B cell (primary cell): ENCODE data around the gene PLEKHG4B. TPM values are rescaled to one million over a fixed set of nuclear protein-coding genes. Genes with fewer than 3 reads are reported as not detected.

Experiments used
- ATAC-seq: fragments of 200-7000 bp; cut with Tn5 transposase; one replicate; pipeline ENCODE4 v1.10.0; 2021; ENCODE audit warnings: low read depth, mild to moderate bottlenecking, moderate number of reproducible peaks, moderate library complexity
- CTCF ChIA-PET: fragments of 350-600 bp; sonication (Branson Sonifier 250); formaldehyde crosslinking; loops from one replicate; lab custom pipeline; 2021; ENCODE audit warnings: antibody characterized with exemption, inconsistent platforms; lab: Charles Lee
- POLR2A ChIA-PET: fragments of 350-600 bp; sonication (Branson Sonifier 250); formaldehyde crosslinking; loops from one replicate; lab custom pipeline; 2021; ENCODE audit warnings: antibody characterized with exemption; lab: Charles Lee
- DNase-seq: peaks from one replicate; pipeline ENCODE4 v3.0.0; 2013
- H2AFZ ChIP-seq: 2 replicates; pipeline ENCODE4 v1.6.1; 2012; ENCODE audit warnings: mild to moderate bottlenecking, low read depth, low read length; ENCODE audit not compliant: insufficient read depth, poor library complexity, severe bottlenecking
- H3K27ac ChIP-seq, 2 donors: 1 replicate in 1 of 2; 2 replicates in 1 of 2; pipeline ENCODE4 v1.5.1; 2012 to 2013; ENCODE audit warnings: low read length in 2 of 2, mild to moderate bottlenecking in 2 of 2, moderate library complexity in 1 of 2
- H3K27me3 ChIP-seq, 4 experiments: fragments of 200-600 bp in 1 of 4; sonication (generic) in 1 of 4; replicated peaks in 1 of 4; 1 replicate in 2 of 4; 2 replicates in 2 of 4; pipeline versions ENCODE4 v1.6.1 to v1.7.0; 2013 to 2016; ENCODE audit warnings: low read length in 3 of 4, mild to moderate bottlenecking in 2 of 4, mixed read lengths in 1 of 4, moderate library complexity in 1 of 4; ENCODE audit not compliant: insufficient read depth in 4 of 4, control insufficient read depth in 3 of 4; ENCODE audit errors: control extremely low read depth in 1 of 4
- H3K36me3 ChIP-seq, 2 experiments: replicated peaks in 1 of 2; 1 replicate in 1 of 2; 2 replicates in 1 of 2; pipeline versions ENCODE4 v1.6.1 to v1.7.1; 2013; ENCODE audit warnings: low read length in 1 of 2; ENCODE audit not compliant: insufficient read depth in 2 of 2, control insufficient read depth in 1 of 2; ENCODE audit errors: control extremely low read depth in 1 of 2, extremely low read depth in 1 of 2
- H3K4me1 ChIP-seq, 2 donors: fragments of 200-600 bp in 1 of 2; sonication (generic) in 1 of 2; 1 replicate in 1 of 2; 2 replicates in 1 of 2; pipeline versions ENCODE4 v1.5.1 to v1.6.1; 2013 to 2017; ENCODE audit warnings: low read length in 2 of 2; ENCODE audit not compliant: control insufficient read depth in 2 of 2, insufficient read depth in 2 of 2
- H3K4me2 ChIP-seq: replicated peaks from 2 replicates; pipeline ENCODE3; 2012; ENCODE audit warnings: mild to moderate bottlenecking, low read depth, low read length; ENCODE audit not compliant: poor library complexity, severe bottlenecking
- H3K4me3 ChIP-seq, 5 experiments: fragments of 200-600 bp in 1 of 5; sonication (generic) in 1 of 5; 1 replicate in 3 of 5; 2 replicates in 2 of 5; pipeline versions ENCODE4 v1.5.1 to v1.7.0; 2011 to 2016; ENCODE audit warnings: low read length in 4 of 5, mild to moderate bottlenecking in 4 of 5, low read depth in 2 of 5, control low read depth in 1 of 5, moderate library complexity in 1 of 5; ENCODE audit not compliant: insufficient read depth in 1 of 5; ENCODE audit errors: control extremely low read depth in 1 of 5, extremely low read depth in 1 of 5
- H3K79me2 ChIP-seq: fragments of 200-600 bp; sonication (generic); one replicate; pipeline ENCODE4 v1.6.0; 2016; ENCODE audit warnings: low read length; ENCODE audit not compliant: control insufficient read depth, insufficient read depth
- H3K9ac ChIP-seq: fragments of 200-600 bp; sonication (generic); 2 replicates; pipeline ENCODE4 v1.6.1; 2017; ENCODE audit warnings: mild to moderate bottlenecking, low read length, moderate library complexity
- H3K9me3 ChIP-seq, 3 donors: one replicate each; pipeline versions ENCODE4 v1.6.1 to v1.7.1; 2013; ENCODE audit warnings: low read length in 2 of 3; ENCODE audit not compliant: control insufficient read depth in 2 of 3, insufficient read depth in 1 of 3; ENCODE audit errors: control extremely low read depth in 1 of 3
- H4K20me1 ChIP-seq: 2 replicates; pipeline ENCODE4 v1.6.0; 2012; ENCODE audit warnings: mild to moderate bottlenecking, low read length; ENCODE audit not compliant: insufficient read depth, control insufficient read depth, poor library complexity, severe bottlenecking
- H3K27ac Mint-ChIP-seq: one replicate; pipeline ENCODE4 v1.8.0; 2021; ENCODE audit warnings: mixed read lengths
- H3K27me3 Mint-ChIP-seq: one replicate; pipeline ENCODE4 v1.8.0; 2021; ENCODE audit warnings: mixed read lengths
- H3K4me1 Mint-ChIP-seq: one replicate; pipeline ENCODE4 v1.8.0; 2021; ENCODE audit warnings: mixed read lengths
- H3K4me3 Mint-ChIP-seq: one replicate; pipeline ENCODE4 v1.8.0; 2021; ENCODE audit warnings: mixed read lengths
- H3K9me3 Mint-ChIP-seq: one replicate; pipeline ENCODE4 v1.8.0; 2022; ENCODE audit warnings: mixed read lengths; ENCODE audit not compliant: insufficient read depth
- CTCF ChIP-seq: fragments of 200-600 bp; IDR thresholded peaks from one replicate; pipeline ENCODE4 v1.8.0; 2022; ENCODE audit warnings: antibody characterized with exemption, mild to moderate bottlenecking
- EZH2 ChIP-seq: IDR thresholded peaks from 2 replicates; pipeline ENCODE4 v1.6.1; 2012; ENCODE audit warnings: borderline replicate concordance, low read depth, mild to moderate bottlenecking, moderate library complexity, low read length; ENCODE audit not compliant: insufficient read depth, poor library complexity, severe bottlenecking
- WGBS: methylation state at CpG from one replicate; pipeline ENCODE4 v1.1.5; 2013; ENCODE audit warnings: missing lambda C conversion rate; ENCODE audit not compliant: insufficient coverage; 5-methylcytosine and 5-hydroxymethylcytosine counted together
- intact Hi-C: fragments of 100-400 bp; cut with micrococcal nuclease; formaldehyde crosslinking; loops from one replicate; pipeline ENCODE4 v1.10.0; 2022
- polyA plus RNA-seq: library from polyadenylated mRNA; depleted of rRNA; stranded (reverse); fragments of >200 nt; gene quantifications from 2 replicates; pipeline ENCODE4 v1.2.3, GENCODE V29; 2012
- total RNA-seq, 2 donors: library from RNA; stranded (reverse); fragments of 120-200 nt in 1 of 2; gene quantifications; 1 replicate in 1 of 2; 2 replicates in 1 of 2; pipeline versions ENCODE4 v1.2.3 to v1.2.4, GENCODE V29; 2013 to 2022

Gene PLEKHG4B
- total and polyA plus RNA-seq, 2 donors (not counting 1 experiment from before 2014, with no cell fraction given): not detected

GRCh38 chr5:53381-54174 lies 38.4 kb upstream of the PLEKHG4B start:
- peak overlapping the region in 3 of 5 experiments; percentile 40 to 44 (median 43) for H3K4me3 ChIP-seq
- peak overlapping the region; percentile 32 for H3K9ac ChIP-seq
- H3K79me2 ChIP-seq: no peaks in the 10 kb centered on the region
- H2AFZ ChIP-seq: peak overlapping the region; percentile 60
- Mint-ChIP-seq H3K4me3 (peak overlapping the region; percentile 32), H3K4me1 (peaks cover 2% of the 10 kb centered on the region), H3K27ac (no peak overlapping the region), H3K9me3 (no peaks in the 10 kb centered on the region), H3K27me3 (peaks cover 33% of the 10 kb centered on the region)
- H3K27me3 ChIP-seq: peaks cover 0 to 39% (median 12%) of the 10 kb centered on the region in 4 experiments
- no peak for DNase-seq
- H3K27ac ChIP-seq: no peak overlapping the region
- H3K4me2 ChIP-seq: peak overlapping the region; percentile 74
- POLR2A ChIA-PET: no interaction called here
- H3K4me1 ChIP-seq: peaks cover 4% of the 10 kb centered on the region in 2 donors
- CTCF ChIA-PET: no interaction called here
- H4K20me1 ChIP-seq: no peaks in the 10 kb centered on the region
- peaks cover 0 to 42% (median 0%) of the 10 kb centered on the region in 3 donors for H3K9me3 ChIP-seq
- ATAC-seq: peak; percentile 14
- 4% methylated on average over 60 of the region's 84 CpGs for WGBS
- no peaks in the 10 kb centered on the region for H3K36me3 ChIP-seq
- TF ChIP-seq EZH2 (no peak), CTCF (no peak)
- intact Hi-C loops: no loop called here

- H3K27ac ChIP-seq: no peak overlapping the region
- Mint-ChIP-seq H3K27me3 (peaks cover 33% of the 10 kb centered on the region), H3K9me3 (no peaks in the 10 kb centered on the region), H3K27ac (no peak overlapping the region), H3K4me3 (peak overlapping the region; percentile 64), H3K4me1 (peaks cover 2% of the 10 kb centered on the region)
- H3K36me3 ChIP-seq: no peaks in the 10 kb centered on the region
- H3K4me2 ChIP-seq: peak overlapping the region; percentile 74
- peaks cover 4% of the 10 kb centered on the region in 2 donors for H3K4me1 ChIP-seq
- 19% methylated on average over 16 of the region's 20 CpGs for whole genome bisulfite sequencing
- ChIA-PET POLR2A (no interaction called here), CTCF (no interaction called here)
- peaks cover 0 to 39% (median 12%) of the 10 kb centered on the region in 4 experiments for H3K27me3 ChIP-seq
- no peaks in the 10 kb centered on the region for H4K20me1 ChIP-seq
- H3K4me3 ChIP-seq: peak overlapping the region in 3 of 5 experiments; percentile 40 to 44 (median 43)
- intact Hi-C loops: no loop called here
- TF ChIP-seq EZH2 (no peak), CTCF (no peak)
- DNase-seq (no peak), ATAC-seq (no peak)
- H3K9ac ChIP-seq: peak overlapping the region; percentile 32
- peak overlapping the region; percentile 60 for H2AFZ ChIP-seq
- H3K79me2 ChIP-seq: no peaks in the 10 kb centered on the region
- peaks cover 0 to 42% (median 0%) of the 10 kb centered on the region in 3 donors for H3K9me3 ChIP-seq
Measured at GRCh38 chr5:54175-54730, 37.7 kb upstream of the PLEKHG4B start.
